IPS DF 4.7 (cell line): Measurements from ENCODE around the gene CD84.
"Not testable (repeated sequence)": the region's sequence is repeated elsewhere in the genome, so short reads cannot be mapped to it uniquely, and the experiment has no call there.

ENCODE experiments used
- DNase-seq: peaks from one replicate; pipeline ENCODE4 v3.0.0-alpha.2; 2013; ENCODE audit warnings: low spot score; ENCODE audit errors: extremely low read depth

Gene CD84

GRCh38 chr1:160575112-160575664 lies 4.1 kb downstream of the CD84 start:
- no peak for DNase-seq

GRCh38 chr1:160570840-160571239 lies 8.5 kb downstream of the CD84 start:
- DNase-seq: no peak

- no peak for DNase-seq
Measured at GRCh38 chr1:160569806-160570205, 9.5 kb downstream of the CD84 start.

- DNase-seq: no peak
Measured at GRCh38 chr1:160567858-160568682, 11.2 kb downstream of the CD84 start.

- no peak for DNase-seq
Measured at GRCh38 chr1:160567341-160567740, 12.0 kb downstream of the CD84 start.

- no peak for DNase-seq
Measured at GRCh38 chr1:160565564-160565963, 13.7 kb downstream of the CD84 start.

GRCh38 chr1:160563230-160563629 lies 16.1 kb downstream of the CD84 start:
- DNase-seq: not testable (repeated sequence)

GRCh38 chr1:160562745-160563144 lies 16.6 kb downstream of the CD84 start:
- DNase-seq: not testable (repeated sequence)

- no peak for DNase-seq
Measured at GRCh38 chr1:160560806-160561205, 18.5 kb downstream of the CD84 start.

- DNase-seq: no peak
Measured at GRCh38 chr1:160560045-160560705, 19.1 kb downstream of the CD84 start.

- not testable (repeated sequence) for DNase-seq
Measured at GRCh38 chr1:160559437-160559836, 19.9 kb downstream of the CD84 start.

- DNase-seq: no peak
Measured at GRCh38 chr1:160558660-160559380, 20.5 kb downstream of the CD84 start.

GRCh38 chr1:160553778-160554177 lies 25.5 kb downstream of the CD84 start:
- no peak for DNase-seq

- no peak for DNase-seq
Measured at GRCh38 chr1:160552425-160552824, 26.9 kb downstream of the CD84 start.

- DNase-seq: no peak
Measured at GRCh38 chr1:160550572-160551034, 28.7 kb downstream of the CD84 start.

- DNase-seq: no peak
Measured at GRCh38 chr1:160549665-160550006, 29.7 kb downstream of the CD84 start.

- no peak for DNase-seq
Measured at GRCh38 chr1:160548960-160549664, 30.2 kb downstream of the CD84 start.

GRCh38 chr1:160548183-160548582 lies 31.1 kb downstream of the CD84 start:
- no peak for DNase-seq

- DNase-seq: no peak
Measured at GRCh38 chr1:160547422-160547821, 31.9 kb downstream of the CD84 start.

GRCh38 chr1:160546942-160547341 lies 32.4 kb downstream of the CD84 start:
- DNase-seq: no peak

- DNase-seq: no peak
Measured at GRCh38 chr1:160544647-160545046, 34.6 kb downstream of the CD84 start.
